KMS-11 (cell line): ENCODE results near the gene IGFBP6.

Source experiments
- H2AFZ ChIP-seq: fragments of 200-600 bp; sonication (generic); 2 replicates; pipeline ENCODE4 v1.6.1; 2016; ENCODE audit warnings: antibody characterized with exemption, mixed run types, low read depth
- H3K27ac ChIP-seq: fragments of 200-600 bp; sonication (generic); 2 replicates; pipeline ENCODE4 v1.6.1; 2016; ENCODE audit warnings: mild to moderate bottlenecking, mixed run types
- H3K27me3 ChIP-seq: fragments of 200-600 bp; sonication (generic); 2 replicates; pipeline ENCODE4 v1.6.1; 2017; ENCODE audit warnings: mild to moderate bottlenecking, low read depth, mixed run types, moderate library complexity; ENCODE audit not compliant: insufficient read depth
- H3K36me3 ChIP-seq: fragments of 200-600 bp; sonication (generic); 2 replicates; pipeline ENCODE4 v1.6.1; 2017; ENCODE audit warnings: mild to moderate bottlenecking, mixed run types; ENCODE audit not compliant: insufficient read depth
- H3K4me1 ChIP-seq: fragments of 200-600 bp; sonication (generic); 2 replicates; pipeline ENCODE4 v1.6.1; 2016; ENCODE audit warnings: mild to moderate bottlenecking, low read depth, mixed run types; ENCODE audit not compliant: poor library complexity, severe bottlenecking
- H3K4me2 ChIP-seq: fragments of 200-600 bp; sonication (generic); 2 replicates; pipeline ENCODE4 v1.7.0; 2016; ENCODE audit warnings: mild to moderate bottlenecking, mixed run types
- H3K4me3 ChIP-seq: fragments of 200-600 bp; sonication (generic); IDR thresholded peaks from 2 replicates; pipeline ENCODE4 v1.6.1; 2017; ENCODE audit warnings: low read depth, low read length, mixed read lengths; ENCODE audit not compliant: insufficient read depth
- H3K79me2 ChIP-seq: fragments of 200-600 bp; sonication (generic); 2 replicates; pipeline ENCODE4 v1.6.1; 2016; ENCODE audit warnings: low read depth, mixed run types; ENCODE audit not compliant: insufficient read depth
- H3K9ac ChIP-seq: fragments of 200-600 bp; sonication (generic); 2 replicates; pipeline ENCODE4 v1.6.1; 2016; ENCODE audit warnings: mild to moderate bottlenecking, mixed run types
- H4K20me1 ChIP-seq: fragments of 200-600 bp; sonication (generic); 2 replicates; pipeline ENCODE4 v1.6.1; 2016; ENCODE audit warnings: mild to moderate bottlenecking, mixed run types; ENCODE audit not compliant: insufficient read depth
- CTCF ChIP-seq: fragments of 200-600 bp; sonication (generic); conservative IDR thresholded peaks from 2 replicates; pipeline ENCODE4 v1.6.1; 2017; ENCODE audit warnings: low read depth, mild to moderate bottlenecking, antibody characterized with exemption, low read length, moderate library complexity, mixed read lengths

Gene IGFBP6

GRCh38 chr12:53053218-53054111 is 44.0 kb upstream of the IGFBP6 start:
- H3K9ac ChIP-seq, result peak overlapping the region; percentile 55; the same call in 1 of the 2 replicates
- peak overlapping the region; percentile 79 for H3K4me3 ChIP-seq
- H2AFZ ChIP-seq, result peak overlapping the region; percentile 82
- no peaks in the 10 kb centered on the region; the same call in 1 of the 2 replicates for H3K27me3 ChIP-seq
- no peaks in the 10 kb centered on the region for H3K36me3 ChIP-seq
- H3K4me2 ChIP-seq, result peak overlapping the region; percentile 58
- H3K4me1 ChIP-seq, result peaks cover 6% of the 10 kb centered on the region
- TF ChIP-seq CTCF, result peak; percentile 80
- H3K79me2 ChIP-seq, result no peaks in the 10 kb centered on the region
- peak overlapping the region; percentile 31; the same call in 1 of the 2 replicates for H3K27ac ChIP-seq
- no peaks in the 10 kb centered on the region for H4K20me1 ChIP-seq

- Histone ChIP-seq H3K4me2 (peak overlapping the region; percentile 58), H2AFZ (peak overlapping the region; percentile 82)
Measured at GRCh38 chr12:53054112-53054878, 43.2 kb upstream of the IGFBP6 start.

GRCh38 chr12:53055471-53056266 is 41.8 kb upstream of the IGFBP6 start:
- Histone ChIP-seq H3K27ac (no peak overlapping the region), H2AFZ (no peak overlapping the region), H3K4me2 (no peak overlapping the region), H3K4me3 (no peak overlapping the region), H3K4me1 (peaks cover 6% of the 10 kb centered on the region), H3K79me2 (no peaks in the 10 kb centered on the region), H4K20me1 (no peaks in the 10 kb centered on the region), H3K36me3 (no peaks in the 10 kb centered on the region), H3K9ac (no peak overlapping the region), H3K27me3 (peaks cover 14% of the 10 kb centered on the region; the same call in 1 of the 2 replicates)
- no peak for TF ChIP-seq CTCF

More at GRCh38 chr12:53054112-53054878, 43.2 kb upstream of the IGFBP6 start:
- Histone ChIP-seq H3K4me1 (peaks cover 6% of the 10 kb centered on the region), H4K20me1 (no peaks in the 10 kb centered on the region), H3K4me3 (peak overlapping the region; percentile 79), H3K79me2 (no peaks in the 10 kb centered on the region), H3K36me3 (no peaks in the 10 kb centered on the region), H3K9ac (peak overlapping the region; percentile 55), H3K27ac (peak overlapping the region; percentile 31; the same call in 1 of the 2 replicates), H3K27me3 (peaks cover 4% of the 10 kb centered on the region; the same call in 1 of the 2 replicates)
- no peak for TF ChIP-seq CTCF

DNA sequence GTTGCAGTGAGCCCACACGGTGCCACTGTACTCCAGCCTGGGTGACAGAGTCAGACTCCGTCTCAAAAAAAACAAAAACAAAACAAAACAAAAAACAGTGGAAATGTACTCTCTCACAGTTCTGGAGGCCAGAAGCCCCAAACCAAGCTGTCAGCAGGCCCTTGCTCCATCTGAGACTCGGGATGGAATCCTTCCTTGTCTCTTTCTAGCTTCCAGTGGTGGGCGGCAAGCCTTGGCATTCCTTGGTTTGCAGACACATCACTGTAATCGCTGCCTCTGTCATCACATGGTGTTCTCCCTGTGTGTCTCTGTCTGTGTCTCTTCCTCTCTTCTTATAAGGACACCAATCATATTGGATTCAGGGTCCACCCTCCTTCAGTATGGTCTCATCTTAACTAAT is 41.2 kb upstream of the IGFBP6 start:
- no peak overlapping the region for H3K27ac ChIP-seq
- H3K79me2 ChIP-seq, result no peaks in the 10 kb centered on the region
- no peak for TF ChIP-seq CTCF
- H3K4me1 ChIP-seq, result peaks cover 7% of the 10 kb centered on the region
- H2AFZ ChIP-seq, result no peak overlapping the region
- peaks cover 14% of the 10 kb centered on the region; the same call in 1 of the 2 replicates for H3K27me3 ChIP-seq
- H3K4me2 ChIP-seq, result no peak overlapping the region
- no peak overlapping the region for H3K9ac ChIP-seq
- H3K36me3 ChIP-seq, result no peaks in the 10 kb centered on the region
- H4K20me1 ChIP-seq, result no peaks in the 10 kb centered on the region
- H3K4me3 ChIP-seq, result no peak overlapping the region
